HG03025 (cell line): Measurements from ENCODE around the gene COX19.

Source experiments
- ATAC-seq: cut with Tn5 transposase; IDR thresholded peaks from one replicate; pipeline ENCODE4 v1.9.1; 2021; ENCODE audit warnings: mild to moderate bottlenecking, moderate library complexity; ENCODE audit not compliant: unreplicated experiment, low FRiP score

Gene COX19, protein sequence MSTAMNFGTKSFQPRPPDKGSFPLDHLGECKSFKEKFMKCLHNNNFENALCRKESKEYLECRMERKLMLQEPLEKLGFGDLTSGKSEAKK

DNA sequence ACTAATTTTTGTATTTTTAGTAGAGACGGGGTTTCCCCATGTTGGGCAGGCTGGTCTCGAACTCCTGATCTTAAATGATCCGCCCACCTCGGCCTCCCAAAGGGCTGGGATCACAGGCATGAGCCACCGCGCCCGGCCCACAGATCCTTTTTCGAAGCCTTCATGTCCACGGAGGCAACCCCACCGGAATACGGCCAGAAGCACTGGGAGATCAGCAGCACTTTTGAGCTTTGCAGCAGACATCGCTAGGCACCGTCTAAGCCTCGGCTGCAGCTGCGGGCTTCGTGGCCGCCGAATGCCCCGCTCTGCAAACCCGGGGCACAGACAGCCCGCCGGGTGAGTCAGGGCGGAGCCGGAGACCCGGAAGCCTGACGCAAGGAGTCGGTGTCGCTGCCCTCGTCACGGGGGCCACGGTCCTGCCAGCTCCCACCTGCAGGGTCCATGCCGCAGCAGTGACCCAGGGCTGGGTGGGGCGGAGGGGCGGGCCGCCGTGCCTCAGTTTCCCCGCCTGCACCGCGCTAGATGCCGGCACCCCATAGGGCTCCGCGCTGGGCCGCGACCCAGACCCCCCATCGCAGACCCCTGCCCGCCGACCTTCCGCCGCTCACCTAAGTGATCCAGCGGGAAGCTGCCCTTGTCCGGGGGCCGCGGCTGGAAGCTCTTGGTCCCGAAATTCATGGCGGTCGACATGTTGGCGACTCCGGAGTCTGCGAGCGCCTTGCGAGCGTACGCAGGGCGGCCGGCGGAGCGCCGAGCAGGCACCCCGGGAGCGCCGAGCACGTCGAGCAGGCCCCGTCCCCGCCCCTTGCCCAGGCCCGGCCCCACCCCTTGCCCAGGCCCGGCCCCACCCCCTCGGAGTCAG is at the start of gene COX19:
TSS of gene COX19 (minus strand) at position 730 of the 862 bp plus-strand sequence. CDS start at position 690, 40 bp downstream.
- peak; percentile 74 for ATAC-seq

DNA sequence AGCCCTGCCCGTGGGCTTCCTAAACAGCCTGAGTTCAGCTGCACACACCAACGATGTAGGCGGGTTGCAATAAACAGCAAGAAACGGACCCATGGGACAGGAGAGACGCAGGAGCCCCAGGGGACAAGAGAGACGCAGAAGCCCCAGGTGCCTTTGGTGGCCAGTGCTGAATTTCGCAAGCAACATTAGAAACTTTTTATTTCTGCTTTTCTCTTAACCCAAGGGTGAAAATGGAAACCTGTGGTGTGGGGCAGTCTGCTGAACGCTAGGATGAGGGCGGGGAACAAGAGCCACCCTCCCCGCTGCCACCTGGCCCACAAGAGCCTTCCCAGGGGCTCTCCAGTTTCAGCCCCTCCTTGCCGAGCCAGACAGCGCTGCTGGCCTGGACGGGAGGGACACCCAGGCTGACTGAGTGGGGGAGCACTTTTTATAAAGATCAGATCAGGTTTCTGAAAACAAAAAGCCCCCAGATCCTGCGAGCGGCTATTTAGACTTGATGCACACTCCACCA is 49.0 kb upstream of the COX19 start:
- ATAC-seq: peak; percentile 49

DNA sequence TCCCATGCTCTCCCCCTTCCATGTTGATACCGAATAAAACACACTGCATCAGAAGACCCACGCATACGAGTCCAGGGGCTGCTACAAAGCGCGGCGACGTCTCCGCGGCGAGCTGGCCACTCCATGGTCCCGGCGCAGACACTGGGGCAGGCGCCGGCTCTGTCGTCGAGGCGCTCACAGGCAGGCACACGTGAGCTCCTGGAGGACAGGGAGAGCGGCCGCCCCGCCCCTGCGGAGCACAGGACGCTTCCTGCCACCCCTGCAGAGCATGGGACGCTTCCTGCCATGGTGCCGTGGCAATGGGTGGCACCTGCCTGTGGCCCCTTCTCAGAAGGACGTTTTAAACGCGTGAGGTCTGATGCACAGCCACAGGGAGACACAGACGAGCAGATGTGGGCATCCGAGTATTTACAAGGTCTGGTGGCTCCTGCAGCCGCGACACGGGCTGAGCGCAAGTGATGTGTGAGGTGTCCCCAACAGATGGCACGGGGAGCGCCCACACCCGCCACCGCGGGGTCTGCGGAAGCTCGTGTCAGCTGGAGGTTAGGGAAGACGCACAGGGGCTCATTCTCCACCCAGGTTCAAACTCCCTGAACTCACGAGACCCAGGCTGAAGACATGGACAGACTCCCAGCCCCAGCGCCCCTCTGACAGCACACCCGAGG is 47.6 kb upstream of the COX19 start:
- ATAC-seq: no peak

DNA sequence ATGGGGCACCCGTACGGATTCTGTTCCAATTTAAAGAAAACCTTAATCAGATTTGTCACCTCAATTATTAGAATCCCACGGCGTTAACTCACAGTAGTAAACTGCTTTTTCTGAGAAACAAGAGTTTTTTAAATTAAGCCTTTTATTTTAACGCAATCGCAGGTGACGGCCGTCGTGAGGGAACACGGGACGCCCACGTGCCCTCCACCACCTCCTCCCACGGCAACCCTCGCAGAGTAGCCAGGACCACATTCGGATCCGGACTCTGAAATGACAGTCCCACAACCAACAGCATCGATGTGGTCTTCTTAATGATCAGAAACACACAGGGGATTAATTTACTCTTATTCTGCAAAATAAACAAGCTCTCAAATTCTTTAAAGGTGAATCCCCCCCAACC is 47.0 kb upstream of the COX19 start:
- ATAC-seq: no peak

DNA sequence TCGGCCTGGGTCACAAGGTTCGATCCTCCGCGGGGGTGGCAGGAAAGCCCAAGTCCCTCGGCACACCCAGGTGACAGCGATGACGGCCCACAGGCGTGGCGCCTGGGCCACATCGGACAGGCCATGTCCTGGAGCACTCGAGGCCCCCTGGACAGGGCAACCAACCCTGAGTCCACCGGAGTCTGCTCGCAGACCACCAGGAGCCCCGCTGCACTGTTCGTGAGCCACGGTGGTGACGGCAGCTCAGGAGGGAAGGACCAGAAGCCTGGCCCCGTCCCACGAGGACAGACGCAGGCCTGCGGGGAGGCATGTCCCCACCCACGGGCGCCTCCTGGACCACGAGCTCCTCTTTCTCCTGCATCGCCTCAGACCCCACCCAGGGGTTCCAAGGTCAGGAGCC is 46.6 kb upstream of the COX19 start:
- no peak for ATAC-seq

DNA sequence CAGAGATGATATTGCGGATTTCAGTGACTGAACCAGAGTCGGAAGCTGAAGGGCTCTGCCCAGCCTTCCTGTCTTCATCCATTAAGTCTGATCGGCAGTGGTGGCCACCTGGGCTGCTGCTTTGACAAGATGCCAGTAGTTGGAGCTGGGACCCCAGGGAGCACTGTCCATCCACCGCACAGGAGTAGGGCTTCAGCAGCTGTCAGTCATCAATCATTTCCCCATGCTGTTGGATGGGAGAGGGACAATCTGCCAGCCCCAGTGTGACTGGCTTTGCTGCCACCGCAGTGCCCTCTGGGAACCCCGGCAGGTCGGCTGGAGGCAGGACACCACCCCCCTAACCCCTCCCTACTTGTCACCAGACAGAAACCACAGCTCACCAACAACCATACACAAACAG is 46.0 kb upstream of the COX19 start:
- no peak for ATAC-seq

DNA sequence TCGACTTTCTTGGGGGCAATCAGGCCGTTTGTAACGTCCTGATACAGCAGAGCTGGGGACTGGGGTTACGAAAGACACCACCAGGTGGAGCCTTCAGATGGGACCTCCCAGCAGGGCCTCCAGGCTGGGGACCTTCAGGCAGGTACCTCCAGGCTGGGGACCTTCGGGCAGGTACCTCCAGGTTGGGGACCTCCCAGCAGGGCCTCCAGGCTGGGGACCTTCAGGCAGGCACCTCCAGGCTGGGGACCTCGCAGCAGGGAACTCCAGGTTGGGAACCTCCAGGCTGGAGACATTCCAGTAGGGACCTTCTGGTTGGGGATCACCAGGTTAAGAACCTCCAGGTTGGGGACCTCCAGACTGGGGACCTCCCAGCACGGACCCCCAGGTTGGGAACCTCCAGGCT is 45.5 kb upstream of the COX19 start:
- no peak for ATAC-seq

DNA sequence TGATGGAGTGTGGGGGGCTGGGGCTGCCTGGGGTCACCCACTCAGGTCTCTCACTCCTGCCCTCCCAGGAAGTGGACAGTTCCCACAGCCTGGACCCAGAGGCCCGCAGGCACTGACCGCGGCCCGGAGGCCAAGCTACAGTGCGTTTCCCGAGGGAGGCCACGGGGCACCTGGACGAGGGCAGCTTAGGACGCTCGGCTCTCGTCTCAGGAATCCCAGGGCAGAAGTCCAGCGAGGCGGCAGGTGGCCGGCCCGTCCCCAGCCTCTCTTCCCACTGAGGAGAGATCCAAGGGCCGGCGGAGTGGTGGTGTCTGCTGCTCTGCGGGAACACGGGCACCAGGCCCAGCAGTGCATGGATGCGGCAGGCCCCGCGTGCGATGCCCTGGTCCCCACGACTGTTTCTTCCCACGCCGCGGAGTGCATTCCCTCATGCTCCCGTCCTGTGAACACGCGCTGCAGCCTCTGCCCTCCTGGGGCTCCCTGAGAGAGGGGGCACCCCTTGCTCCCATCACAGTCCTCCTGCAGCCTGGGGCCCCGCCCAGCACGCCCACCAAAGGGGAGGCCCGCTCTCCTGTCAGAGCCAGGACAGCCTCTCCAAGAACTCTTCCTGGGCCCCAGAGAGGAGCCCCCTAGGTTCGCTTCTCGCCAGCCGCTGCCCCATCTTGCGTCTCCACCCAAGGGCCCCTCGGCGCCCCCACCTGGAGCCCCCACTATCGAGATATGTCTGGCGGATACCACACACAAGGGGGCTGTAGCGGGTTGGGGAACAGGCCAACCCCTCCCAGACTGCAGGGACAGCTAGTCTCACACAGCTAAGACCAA is 44.7 kb upstream of the COX19 start:
- ATAC-seq: no peak

DNA sequence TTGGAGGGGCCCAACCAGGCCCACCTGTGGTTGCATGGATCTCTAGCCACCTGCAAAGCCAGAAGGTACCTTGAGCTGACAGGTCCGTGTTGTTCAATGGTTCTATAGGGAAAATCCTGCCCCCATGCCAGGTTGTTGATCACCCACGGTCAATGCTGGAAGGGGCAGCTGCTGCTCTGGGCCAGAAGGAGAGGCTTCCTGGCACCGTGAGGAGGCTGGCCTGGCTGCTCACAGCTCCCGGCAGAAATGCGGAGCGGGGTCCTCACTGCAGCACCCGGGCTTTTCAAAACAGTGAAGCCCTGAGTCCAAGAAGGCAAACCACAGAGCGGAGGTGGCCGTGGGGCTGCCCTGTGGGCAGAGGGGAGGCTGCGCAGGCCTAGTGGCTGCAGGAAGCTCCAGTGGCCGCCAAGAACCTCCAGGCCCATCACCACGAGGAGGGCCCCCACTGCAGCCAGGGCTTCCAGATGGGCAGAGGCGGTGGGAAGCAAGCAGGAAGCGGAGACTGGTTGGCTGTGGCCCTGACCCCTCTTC is 44.0 kb upstream of the COX19 start:
- no peak for ATAC-seq

DNA sequence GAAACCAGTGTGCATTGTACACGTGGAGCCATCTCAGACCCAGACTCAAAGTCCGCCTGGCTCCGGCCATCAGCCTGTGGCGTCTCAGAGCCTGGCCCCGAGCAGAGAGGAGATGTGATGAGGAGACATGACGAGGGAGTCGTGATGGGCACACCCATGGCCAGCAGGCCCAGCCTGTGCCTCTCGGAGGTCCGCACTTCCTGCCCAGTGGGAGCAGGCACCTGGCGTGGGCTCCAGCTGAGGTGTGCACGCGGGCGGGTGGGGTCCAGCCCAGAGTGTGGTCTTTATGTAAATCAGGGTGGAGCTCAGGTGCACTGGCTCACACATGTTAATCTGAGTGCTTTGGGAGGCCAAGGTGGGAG is 43.0 kb upstream of the COX19 start:
- ATAC-seq: no peak

DNA sequence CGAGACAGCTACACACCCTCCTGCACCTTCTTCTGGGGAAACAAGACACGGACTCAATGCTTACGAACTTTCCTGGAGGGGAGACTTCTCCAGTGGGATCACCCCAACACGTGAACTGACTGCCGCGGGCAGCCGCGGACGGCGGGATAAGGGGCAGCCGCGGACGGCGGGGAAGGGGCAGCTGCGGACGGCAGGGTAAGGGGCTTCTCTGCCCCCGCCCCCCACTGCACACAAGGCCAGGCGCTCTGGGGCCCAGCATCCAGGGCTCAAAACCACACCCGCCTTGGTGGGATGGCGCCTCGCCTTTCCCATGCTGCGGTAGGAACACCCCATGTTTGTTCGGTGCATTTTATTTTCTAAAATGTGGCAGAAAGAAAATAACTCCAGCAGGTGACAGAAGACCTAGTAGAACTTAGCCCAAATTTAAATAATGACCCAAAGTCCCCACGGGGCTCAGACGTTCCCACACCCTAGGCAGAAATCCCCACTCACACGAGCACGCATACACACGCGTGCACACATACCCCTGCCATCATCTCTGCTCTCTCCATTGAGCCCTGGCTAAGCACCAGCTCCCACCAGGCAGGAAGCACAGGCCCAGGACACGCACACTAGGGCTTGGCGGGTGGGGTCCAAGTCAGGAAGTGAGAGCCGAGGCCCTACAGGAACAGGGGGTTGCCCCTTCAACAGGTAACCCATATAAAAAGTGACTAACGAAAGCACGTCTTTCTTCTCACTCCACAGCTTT is 42.4 kb upstream of the COX19 start:
- ATAC-seq: no peak

DNA sequence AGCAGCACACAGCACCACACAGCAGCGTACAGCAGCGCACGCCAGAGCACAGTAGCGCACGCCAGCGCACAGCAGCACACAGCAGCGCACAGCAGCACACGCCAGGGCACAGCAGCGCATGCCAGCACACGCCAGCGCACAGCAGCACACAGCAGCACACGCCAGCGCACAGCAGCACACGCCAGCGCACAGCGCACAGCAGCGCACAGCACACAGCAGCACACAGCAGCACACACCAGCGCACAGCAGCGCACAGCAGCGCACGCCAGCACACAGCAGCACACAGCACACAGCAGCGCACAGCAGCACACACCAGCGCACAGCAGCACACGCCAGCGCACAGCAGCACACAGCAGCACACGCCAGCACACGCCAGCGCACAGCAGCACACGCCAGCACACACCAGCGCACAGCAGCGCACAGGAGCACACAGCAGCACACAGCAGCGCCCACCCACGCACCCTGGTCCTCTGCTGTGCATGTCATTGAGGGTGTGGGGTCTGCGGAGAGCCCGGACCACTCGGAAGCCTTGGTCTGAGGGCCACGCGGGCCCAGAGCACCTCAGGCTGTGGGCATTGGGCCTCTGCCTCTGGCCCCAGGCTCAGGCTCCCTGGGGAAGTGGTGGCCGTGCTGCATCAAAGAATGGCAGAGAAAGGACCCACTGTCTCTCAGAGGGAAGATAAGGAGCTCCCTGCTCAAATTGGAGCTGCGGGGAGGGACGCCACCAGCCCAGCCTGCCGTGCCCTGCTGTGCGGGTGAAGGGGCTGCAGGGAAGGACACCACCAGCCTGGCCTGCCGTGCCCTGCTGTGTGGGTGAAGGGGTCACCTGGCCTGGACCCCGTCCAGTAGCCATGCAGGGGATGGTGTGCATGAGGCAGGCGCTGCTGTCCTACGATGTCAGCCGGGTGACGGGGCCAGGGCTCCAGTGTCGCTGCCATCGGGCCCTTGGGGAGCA is 41.5 kb upstream of the COX19 start:
- no peak for ATAC-seq

DNA sequence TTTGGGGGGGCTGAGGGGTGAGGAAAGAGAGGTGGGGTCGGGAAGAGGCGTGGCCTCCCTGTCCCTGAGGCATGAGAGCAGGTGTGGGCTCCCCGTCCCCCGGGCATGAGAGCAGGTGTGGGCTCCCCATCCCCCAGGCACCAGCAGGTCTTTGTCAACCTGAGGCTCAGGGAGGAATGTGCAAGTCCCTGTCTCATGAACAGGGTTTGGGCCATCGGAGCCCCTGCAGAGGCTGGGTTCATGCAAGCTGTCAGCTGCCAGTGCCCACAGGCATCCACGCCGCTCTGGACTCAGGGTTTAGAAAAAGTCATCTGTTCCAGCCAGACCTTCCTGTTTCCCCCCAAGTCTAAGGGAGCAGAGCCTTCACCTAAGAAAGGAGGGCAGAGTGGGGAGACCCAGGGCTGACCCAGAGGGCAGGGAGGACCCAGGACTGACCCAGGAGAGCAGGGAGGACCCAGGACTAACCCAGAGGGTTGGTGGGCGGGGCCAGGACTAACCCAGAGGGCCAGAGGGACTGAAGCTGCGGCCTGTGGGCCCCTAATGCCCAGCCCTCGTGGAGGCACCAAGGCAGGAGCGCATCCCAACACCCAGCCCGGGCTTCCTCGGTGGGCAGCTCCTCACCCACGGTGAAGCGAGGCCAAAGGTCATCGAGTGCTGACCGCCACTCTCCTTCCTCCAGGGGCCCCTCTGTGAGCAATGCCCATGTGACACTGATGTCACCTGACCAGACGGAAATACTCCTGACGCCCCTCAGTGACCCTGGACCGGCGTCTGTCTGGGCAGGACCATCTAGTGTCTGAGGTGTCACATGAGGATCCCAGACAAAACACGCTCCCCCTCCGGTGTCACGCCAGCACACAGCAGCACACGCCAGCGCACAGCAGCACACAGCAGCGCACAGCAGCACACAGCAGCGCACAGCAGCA is 40.1 kb upstream of the COX19 start:
- ATAC-seq: no peak

DNA sequence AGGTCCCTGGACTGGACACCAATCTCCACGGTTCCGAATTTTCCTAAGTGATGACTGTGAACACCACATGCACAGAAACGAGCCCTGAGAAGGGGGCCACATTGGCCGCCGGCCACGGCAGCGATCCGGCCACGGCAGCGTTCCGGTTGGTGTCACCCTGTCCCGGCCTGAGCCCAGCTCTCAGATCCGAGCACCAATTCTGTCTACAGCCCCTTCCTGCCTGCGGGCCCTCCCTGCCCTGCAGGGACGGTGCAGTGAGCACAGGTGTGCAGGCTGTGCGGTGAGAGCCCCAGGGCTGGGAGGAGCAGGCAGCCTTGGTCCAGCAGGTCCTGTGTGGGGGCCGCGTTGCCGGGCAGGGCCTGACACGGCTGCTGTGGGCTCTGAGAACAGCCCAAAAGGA is 39.3 kb upstream of the COX19 start:
- no peak for ATAC-seq

DNA sequence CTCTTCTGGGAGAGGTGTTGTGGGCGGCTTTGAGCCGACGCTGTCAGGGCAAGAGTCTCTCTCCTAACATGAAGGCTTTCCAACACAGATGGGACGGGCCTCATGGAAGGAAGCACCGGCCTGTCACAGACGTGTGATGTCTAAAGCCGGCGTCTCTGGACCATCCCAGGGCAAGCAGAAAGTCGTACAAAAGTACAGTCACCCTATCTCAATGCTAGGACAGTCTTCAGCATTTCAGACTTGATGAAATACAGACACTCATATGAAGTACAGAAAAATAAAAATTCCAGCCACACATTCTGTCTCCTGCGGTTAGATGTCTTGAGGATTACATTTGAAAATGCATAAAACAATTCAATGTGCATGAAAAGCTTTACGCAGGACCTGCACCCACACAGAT is 38.2 kb upstream of the COX19 start:
- no peak for ATAC-seq

DNA sequence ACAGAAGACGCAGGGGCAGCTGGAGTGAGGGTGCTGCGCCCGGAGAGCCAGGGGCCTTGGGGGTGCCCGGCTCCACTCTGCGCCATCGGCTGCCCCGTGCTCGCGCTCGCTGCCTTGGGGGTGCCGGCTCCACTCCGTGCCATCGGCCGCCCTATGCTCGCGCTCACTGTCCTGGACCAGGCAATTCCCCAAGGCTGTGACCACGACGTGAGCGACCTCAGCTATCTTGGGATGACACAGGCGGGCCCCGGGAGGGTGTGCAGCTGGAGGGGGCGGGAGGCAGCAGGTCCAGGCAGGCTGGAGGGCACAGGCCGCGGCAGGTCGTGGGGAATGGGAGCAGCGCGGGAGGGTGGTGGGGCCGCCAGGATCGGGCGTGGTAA is 37.4 kb upstream of the COX19 start:
- no peak for ATAC-seq

DNA sequence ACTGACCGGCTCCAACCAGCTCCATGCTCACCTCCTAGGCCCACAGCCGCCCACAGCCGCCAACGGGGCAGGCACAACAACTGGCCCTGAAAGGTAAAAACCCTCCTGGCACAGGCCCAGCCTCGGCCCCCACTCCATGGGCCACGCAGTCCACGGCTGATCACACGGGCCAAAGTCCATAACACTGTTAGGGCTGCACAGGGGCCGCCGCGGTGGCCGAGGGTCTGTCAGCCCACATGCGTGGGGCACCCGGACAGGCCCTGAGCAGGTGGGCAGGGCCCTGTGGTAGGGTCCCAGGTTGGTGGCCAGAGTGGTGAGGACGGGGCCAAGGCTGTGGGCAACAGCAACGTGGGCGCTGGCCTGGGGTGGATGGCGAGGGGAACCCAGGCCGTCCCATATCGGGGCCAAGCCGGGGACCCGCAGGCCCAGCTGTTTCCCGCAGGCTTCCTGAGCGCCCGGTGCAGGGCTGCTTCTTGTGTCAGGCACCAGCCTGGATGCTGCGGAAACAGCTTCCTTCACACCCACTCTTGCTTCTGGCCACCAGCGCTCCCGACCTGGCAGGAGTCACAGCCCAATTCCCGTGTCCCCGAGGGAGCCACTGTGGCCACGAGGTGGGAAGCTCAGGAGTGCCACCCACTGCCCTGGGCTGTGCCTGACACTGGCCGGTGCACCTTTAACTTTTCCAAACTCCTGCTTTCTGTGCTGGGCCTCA is 36.8 kb upstream of the COX19 start:
- ATAC-seq: no peak
